Caki2 (cell line): ENCODE results near the gene TEX261. TPM values are rescaled to one million over a fixed set of nuclear protein-coding genes. Genes with fewer than 3 reads are reported as not detected.

Source experiments
- DNase-seq: peaks from one replicate; pipeline ENCODE4 v3.0.0-alpha.2; 2015; ENCODE audit warnings: low read depth
- in situ Hi-C: cut with HindIII; loops from 2 replicates; pipeline ENCODE4 v1.10.0; 2016; ENCODE audit warnings: low sequenced_read_pairs, low pct_unique_long_range_greater_than_20kb, mixed read lengths
- total RNA-seq: library from RNA; depleted of rRNA; stranded (reverse); fragments of >200 nt; shearing (Covaris generic); gene quantifications from 2 replicates; pipeline ENCODE4 v1.2.3, GENCODE V29; 2014; ENCODE audit warnings: low replicate concordance

Gene TEX261
- total RNA-seq, 1 experiment from 2014 or later = 33.2 TPM

DNA sequence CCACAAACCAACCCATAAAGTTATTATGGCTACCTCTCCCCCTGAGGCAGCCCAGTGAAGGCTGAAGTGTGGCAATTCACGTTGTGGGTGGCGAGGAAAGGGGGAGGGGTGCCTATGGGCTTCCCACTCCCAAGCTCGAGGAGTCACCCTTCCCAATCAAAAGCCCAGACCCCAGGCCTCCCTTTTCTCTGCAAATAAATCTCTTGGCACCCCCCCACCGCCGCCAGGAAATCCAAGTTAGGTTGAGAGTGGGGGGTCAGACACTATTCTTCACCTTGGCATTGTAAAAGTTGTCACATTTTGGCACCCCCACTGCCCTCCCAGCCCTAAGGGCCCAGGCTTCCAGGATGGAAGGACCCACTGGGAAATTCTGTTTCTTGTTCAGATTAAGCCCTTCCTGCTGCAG lies 9.4 kb downstream of the TEX261 start:
- no peak for DNase-seq
- in situ Hi-C loops = no loop called here

DNA sequence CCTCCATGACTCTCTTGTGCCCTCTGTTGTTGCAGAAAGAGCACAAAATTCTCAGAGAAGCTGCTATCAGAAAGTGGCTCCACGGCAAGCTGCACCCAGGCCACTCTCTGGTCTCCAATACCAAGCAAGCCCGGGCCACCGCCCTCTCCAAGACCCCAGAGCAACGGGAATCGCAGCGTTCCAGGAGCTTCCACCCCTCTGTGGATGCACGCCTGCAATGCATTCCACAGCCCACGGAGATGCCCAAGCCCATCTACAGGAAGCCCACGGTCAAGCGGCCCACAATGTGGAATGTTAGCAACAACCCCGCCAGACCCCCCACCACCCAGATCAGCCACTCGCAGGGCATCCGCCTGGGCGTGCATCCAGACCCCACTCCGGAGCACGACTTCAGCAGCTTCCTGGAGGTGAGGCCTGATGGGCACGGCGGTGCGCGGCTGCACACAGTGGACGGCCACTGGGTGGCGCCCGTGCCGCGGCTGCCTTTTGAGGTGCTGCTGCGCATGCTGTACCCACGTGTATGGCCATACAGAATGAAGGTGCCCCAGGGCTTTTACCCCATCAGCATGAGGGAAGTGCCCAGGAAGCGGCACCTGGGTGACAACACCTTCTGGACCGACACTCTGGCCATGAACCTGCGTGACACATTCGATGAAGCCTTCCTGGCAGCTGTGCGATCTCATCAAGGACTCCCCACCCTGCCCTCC lies 9.9 kb downstream of the TEX261 start:
- in situ Hi-C loops = no loop called here
- DNase-seq = no peak

DNA sequence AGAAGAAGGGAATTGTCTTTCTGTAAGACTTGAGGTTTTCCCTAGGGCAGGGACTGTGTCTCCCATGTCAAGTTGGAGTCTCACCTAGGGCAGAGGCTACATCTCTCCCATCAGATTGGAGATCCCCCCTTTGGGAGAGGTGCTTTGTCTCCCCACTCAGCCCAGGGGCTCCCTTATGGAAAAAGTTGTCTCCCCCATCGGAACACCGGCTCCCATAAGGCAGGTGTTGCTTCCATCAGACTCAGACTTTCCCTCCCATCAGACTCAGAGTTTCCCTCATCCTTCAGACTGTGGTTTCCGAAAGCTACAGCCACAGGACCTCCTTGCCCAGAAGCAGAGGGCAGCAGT lies 10.5 kb downstream of the TEX261 start:
- DNase-seq = no peak
- in situ Hi-C loops = no loop called here

GRCh38 chr2:70983506-70984227 lies 11.0 kb downstream of the TEX261 start:
- in situ Hi-C loops = no loop called here

GRCh38 chr2:70982971-70983370 lies 11.7 kb downstream of the TEX261 start:
- no peak for DNase-seq
- in situ Hi-C loops = no loop called here

More at GRCh38 chr2:70983506-70984227, 11.0 kb downstream of the TEX261 start:
- no peak for DNase-seq

- DNase-seq = no peak
- in situ Hi-C loops = no loop called here
These were observed 12.5 kb downstream of the TEX261 start for GRCh38 chr2:70981866-70982810.

DNA sequence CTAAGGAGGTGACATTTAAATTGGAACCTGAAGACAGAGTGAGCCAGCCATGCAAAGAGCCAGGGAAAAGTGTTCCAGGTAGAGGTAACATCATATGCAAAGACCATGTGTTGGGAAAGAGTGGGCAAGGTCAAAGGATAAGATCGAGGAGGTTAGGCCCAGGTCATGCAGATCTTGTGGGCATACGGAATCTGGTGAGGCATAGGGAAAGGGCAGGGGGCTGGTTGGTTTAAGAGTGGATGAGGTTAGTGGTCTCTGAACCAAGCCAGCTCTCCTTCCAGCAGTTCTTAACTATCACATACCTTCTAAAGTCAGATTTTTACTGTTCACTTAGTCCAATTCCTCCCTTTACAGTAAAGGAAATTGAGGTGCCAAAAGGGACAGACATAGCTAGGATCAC lies 13.3 kb downstream of the TEX261 start:
- no peak for DNase-seq
- in situ Hi-C loops = no loop called here

GRCh38 chr2:70979626-70980025 lies 15.0 kb downstream of the TEX261 start:
- DNase-seq = no peak
- in situ Hi-C loops = no loop called here

DNA sequence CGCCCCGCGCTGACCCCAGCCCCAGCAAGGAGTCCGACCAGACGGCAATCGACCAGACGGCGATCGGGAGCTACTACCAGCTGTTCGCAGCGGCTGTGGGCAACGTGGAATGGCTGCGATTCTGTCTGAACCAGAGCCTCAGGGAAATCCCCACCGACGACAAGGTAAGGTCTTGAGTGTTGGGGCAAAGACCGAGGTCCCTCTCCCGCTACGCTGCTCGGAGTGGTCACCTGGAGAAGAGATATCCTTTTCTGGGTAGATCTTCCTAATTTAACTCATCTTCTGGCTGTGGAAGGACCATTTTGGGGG lies 15.5 kb downstream of the TEX261 start:
- in situ Hi-C loops = no loop called here
- DNase-seq = no peak

DNA sequence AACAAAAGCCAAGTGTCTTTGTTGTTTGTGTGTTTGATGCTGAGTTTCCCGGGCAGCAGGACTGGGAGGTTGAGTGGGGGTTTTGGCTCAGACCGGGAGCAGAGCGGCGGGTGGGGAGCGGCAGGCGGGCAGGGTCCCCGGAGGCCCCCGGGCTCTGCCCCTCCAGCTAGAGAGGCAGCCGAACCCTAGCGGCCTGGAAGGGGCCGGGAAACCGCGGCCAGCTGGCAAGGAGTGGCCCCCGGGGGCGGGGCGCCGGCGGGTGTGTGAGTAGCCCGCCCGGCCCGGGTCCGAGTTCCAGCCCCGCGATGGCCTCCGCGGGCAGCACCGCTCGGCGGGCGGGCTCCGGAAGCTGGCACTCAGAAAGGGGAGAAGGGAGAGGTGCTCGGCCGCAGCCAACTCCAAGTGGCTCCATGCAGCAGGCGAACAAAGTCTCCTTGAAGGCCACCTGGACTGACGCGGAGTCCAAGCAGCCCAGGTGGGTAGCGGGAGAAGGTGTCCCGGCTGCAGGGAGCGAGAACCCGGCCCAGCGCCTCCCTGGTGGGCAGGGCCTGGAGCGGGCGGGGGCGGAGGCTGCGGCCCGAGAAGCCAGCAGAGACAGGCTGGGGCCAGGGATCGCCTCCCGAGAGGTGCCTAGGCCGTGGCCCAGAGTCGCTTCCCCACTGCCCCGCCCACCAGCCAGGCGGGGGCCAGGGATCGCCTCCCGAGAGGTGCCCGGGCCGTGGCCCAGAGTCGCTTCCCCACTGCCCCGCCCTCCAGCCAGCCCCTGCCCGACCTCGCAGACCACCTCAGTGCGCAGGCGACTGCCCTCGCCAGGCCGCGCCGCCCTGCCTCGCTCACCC lies 16.1 kb downstream of the TEX261 start, which contains the start of gene ANKRD53:
TSS of gene ANKRD53 (plus strand) at position 290 of the 839 bp plus-strand sequence. CDS start at position 306, 16 bp downstream.
- in situ Hi-C loops = no loop called here
- no peak for DNase-seq

DNA sequence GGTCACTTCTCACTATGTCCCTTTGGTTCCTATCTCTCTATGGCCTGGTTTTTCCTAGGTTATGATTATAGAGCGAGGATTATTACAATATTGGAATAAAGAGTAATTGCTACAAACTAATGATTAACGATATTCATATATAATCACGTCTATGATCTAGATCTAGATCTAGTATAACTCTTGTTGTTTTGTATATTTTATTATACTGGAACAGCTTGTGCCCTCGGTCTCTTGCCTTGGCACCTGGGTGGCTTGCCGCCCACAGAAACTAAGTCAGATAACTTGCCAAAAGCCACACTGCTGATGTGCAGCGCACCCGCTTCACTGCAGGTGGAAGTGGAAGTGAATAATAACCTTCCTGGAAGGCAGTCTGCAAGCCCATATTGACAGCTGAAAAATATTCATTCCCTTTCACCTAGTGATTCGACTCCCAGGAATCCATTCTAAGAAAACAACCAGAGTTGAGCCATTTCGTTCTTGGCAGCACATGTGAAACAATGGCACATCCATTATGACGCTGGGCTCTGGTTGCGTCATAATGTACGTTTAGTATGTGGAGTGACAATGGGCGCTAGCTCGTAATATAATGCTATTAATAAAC lies 17.0 kb downstream of the TEX261 start:
- in situ Hi-C loops = no loop called here
- no peak for DNase-seq

DNA sequence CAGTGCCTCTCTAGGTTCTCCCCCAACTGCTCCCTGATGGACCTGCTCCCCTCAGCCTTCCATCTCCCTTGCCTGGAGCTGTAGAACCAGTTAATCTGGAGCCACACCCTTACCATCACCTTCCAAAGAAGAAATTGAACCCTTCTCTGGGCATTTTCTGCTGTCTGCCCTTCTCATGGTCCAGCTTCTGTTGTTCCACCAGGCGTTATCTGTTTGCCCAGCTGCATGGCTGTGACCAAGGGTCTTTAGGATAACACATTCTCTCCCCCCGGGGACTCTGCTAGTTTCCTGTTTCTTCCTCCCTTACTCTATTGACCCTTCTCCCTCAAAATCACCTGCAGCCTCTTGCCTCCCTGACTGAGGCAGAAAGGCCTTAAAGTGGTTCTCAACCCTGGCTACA lies 19.4 kb downstream of the TEX261 start:
- in situ Hi-C loops = no loop called here

GRCh38 chr2:70974592-70974991 lies 20.1 kb downstream of the TEX261 start:
- no peak for DNase-seq
- in situ Hi-C loops = no loop called here

More for the DNA sequence above, 19.4 kb downstream of the TEX261 start:
- no peak for DNase-seq

DNA sequence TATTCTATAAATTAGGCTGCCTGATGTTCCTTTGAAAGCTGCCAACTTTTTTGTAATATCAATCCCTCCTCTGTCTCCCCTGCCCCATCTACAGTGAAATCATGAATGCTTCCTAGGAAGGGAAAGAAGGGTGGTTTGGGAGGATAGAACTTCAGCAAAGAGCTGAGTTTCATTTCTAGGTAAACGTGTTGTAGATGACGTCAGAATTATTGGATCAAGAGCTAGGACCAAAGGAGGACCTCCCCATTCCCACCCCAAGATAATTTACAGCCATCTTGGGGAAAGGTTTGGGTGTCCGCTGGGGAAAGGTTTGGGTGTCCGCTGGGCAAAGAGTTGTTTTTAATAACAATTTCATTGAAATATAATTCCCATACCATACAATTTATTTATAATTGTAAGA lies 27.5 kb downstream of the TEX261 start:
- DNase-seq = no peak
- in situ Hi-C loops = no loop called here

DNA sequence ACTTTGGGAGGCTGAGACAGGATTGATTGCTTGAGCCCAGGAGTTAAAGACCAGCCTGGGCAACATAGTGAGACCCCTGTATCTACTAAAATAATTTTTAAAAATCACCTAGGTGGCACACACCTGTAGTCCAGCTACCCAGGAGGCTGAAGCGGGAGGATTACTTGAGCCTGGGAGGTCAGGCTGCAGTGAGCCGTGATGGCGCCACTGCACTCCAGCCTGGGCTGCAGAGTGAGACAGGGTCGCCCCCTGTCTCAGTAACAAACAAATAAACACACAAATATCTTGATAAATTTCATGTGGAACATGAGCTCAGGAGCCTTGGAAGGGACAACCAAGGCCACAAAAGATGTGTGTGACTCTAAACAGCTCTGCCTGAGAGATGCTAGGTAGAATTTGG lies 28.0 kb downstream of the TEX261 start:
- DNase-seq = no peak
- in situ Hi-C loops = no loop called here

GRCh38 chr2:70965506-70965905 lies 29.2 kb downstream of the TEX261 start:
- in situ Hi-C loops = no loop called here
- no peak for DNase-seq

DNA sequence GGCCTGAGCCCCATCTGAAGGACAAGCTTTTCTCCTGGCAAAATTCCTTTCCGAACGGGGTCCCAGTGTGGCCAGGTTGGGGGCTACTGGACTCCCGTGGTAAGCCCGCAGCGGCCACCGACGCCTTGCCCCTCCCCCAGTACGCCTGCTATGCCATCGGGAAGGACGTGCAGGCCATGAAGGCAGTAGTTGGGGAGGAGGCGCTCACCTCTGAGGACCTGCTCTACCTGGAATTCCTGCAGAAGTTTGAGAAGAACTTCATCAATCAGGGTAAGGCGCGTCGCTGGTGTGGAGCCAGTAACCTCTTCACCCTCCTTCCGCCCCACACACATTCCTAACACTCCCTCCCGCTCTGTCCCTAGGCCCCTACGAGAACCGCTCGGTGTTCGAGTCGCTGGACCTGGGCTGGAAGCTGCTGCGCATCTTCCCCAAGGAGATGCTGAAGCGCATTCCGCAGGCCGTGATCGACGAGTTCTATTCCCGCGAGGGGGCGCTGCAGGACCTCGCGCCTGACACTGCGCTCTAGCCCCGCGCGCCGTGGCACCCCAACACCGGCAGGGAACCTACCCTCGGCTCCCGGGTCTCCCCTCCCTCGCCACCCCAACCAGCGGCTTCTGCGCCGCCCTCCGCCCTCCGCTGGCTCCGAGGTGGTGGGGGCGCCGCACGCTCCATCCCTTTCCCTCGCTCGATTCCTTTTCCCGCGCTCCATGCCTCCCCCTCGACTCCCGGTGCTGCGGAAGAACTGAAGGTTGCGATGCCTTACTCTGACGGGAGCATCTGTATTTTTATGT lies 29.9 kb downstream of the TEX261 start:
- in situ Hi-C loops = no loop called here
- DNase-seq = no peak
